ENCODE data around the gene DDX54.

DNA sequence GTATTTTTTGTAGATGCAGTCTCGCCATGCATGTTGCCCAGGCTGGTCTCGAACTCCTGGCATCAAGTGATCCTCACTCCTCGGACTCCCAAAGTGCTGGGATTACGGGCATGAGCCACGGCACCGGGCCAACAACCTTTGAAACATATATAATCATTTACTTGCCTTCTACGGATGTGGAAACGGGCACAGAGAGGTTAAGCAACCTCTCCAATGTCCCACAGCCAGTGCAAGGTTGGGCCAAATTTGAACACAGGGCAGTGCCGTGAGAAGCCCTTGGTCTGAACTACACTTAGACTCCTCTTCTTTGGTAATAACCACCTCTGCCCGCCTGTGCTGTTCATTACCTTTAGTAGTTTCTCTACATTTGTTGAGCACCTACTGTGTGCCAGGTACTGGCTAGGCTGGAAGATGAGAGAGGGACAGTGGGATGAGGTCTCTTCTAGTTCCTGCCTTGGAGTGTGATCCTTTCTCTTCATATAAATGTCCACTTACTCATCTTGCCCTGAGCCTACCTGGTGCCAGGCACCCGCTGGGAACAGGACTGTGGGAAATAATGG lies 2.2 kb downstream of the DDX54 start:
- no peak for TF ChIP-seq EZH2 (IDR thresholded peaks at IDR 0.05; ENCODE audit: borderline replicate concordance, low read length)
- TF ChIP-seq, protein P1, sequence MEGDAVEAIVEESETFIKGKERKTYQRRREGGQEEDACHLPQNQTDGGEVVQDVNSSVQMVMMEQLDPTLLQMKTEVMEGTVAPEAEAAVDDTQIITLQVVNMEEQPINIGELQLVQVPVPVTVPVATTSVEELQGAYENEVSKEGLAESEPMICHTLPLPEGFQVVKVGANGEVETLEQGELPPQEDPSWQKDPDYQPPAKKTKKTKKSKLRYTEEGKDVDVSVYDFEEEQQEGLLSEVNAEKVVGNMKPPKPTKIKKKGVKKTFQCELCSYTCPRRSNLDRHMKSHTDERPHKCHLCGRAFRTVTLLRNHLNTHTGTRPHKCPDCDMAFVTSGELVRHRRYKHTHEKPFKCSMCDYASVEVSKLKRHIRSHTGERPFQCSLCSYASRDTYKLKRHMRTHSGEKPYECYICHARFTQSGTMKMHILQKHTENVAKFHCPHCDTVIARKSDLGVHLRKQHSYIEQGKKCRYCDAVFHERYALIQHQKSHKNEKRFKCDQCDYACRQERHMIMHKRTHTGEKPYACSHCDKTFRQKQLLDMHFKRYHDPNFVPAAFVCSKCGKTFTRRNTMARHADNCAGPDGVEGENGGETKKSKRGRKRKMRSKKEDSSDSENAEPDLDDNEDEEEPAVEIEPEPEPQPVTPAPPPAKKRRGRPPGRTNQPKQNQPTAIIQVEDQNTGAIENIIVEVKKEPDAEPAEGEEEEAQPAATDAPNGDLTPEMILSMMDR (conservative IDR thresholded peaks at IDR 0.05 in 1 of 2, IDR thresholded peaks at IDR 0.05 in 1 of 2; ENCODE audit: extremely low read depth in 1 of 2, insufficient read depth in 1 of 2, low read depth in 1 of 2, low read length in 2 of 2) = no peak
